HepG2 (cell line): ENCODE results near the gene C12orf56. TPM values are rescaled to one million over a fixed set of nuclear protein-coding genes. Genes with fewer than 3 reads are reported as not detected.

Experiments used
- ATAC-seq: fragments of 200-7000 bp; cut with Tn5 transposase; 3 replicates; pipeline ENCODE4 v1.9.1; 2020; ENCODE audit warnings: mild to moderate bottlenecking, moderate library complexity
- BruUV-seq: library from RNA; stranded (reverse); fragments of 400-500 nt; replicated peaks from 2 replicates; lab custom pipeline; 2021; lab: Mats Ljungman, UMichigan
- CTCF ChIA-PET: fragments of 300-600 bp; formaldehyde crosslinking; extraction: SDS; loops from one replicate; lab custom pipeline; 2021; ENCODE audit warnings: low total read pairs, inconsistent platforms, low intra/inter-chr PET ratio; lab: Yijun Ruan, JAX
- POLR2A ChIA-PET: fragments of 350-600 bp; sonication (Branson Sonifier 250); formaldehyde crosslinking; loops from one replicate; lab custom pipeline; 2020; ENCODE audit warnings: antibody characterized with exemption, inconsistent platforms; lab: Yijun Ruan, JAX
- DNase-seq: peaks from one replicate; pipeline ENCODE4 v3.0.0-alpha.2; 2015; ENCODE audit warnings: low spot score
- FAIRE-seq: peaks from 3 replicates; lab custom pipeline; 2011; peaks lifted over from hg19 to GRCh38; lab: Jason Lieb, UNC
- H2AFZ ChIP-seq: one replicate; pipeline ENCODE4 v1.6.1; 2011; ENCODE audit warnings: low read length, inconsistent platforms
- H3K27ac ChIP-seq: fragments of 300-600 bp; 3 replicates; pipeline ENCODE4 v1.8.0; 2011; ENCODE audit warnings: mixed run types, mild to moderate bottlenecking, mixed read lengths, low read length, inconsistent platforms; ENCODE audit not compliant: insufficient read depth; ENCODE audit errors: extremely low read length
- H3K27me3 ChIP-seq, 2 experiments: fragments of 200-600 bp in 1 of 2; 2 replicates in 1 of 2; 3 replicates in 1 of 2; pipeline versions ENCODE4 v1.6.0 to v1.8.0; 2011; ENCODE audit warnings: low read length in 2 of 2, mild to moderate bottlenecking in 2 of 2, moderate library complexity in 2 of 2, inconsistent platforms in 1 of 2; ENCODE audit not compliant: insufficient read depth in 2 of 2, control insufficient read depth in 1 of 2
- H3K36me3 ChIP-seq, 2 experiments: fragments of 200-600 bp in 1 of 2; replicated peaks in 1 of 2; 2 replicates in 1 of 2; 3 replicates in 1 of 2; pipeline versions ENCODE4 v1.5.1 to v1.8.0; 2011; ENCODE audit warnings: low read length in 2 of 2, inconsistent platforms in 1 of 2; ENCODE audit not compliant: insufficient read depth in 2 of 2, control insufficient read depth in 1 of 2
- H3K4me1 ChIP-seq: 2 replicates; pipeline ENCODE4 v1.5.1; 2012; ENCODE audit warnings: low read length, inconsistent platforms; ENCODE audit not compliant: insufficient read depth
- H3K4me2 ChIP-seq: 2 replicates; pipeline ENCODE4 v1.6.0; 2011; ENCODE audit warnings: low read depth, low read length, inconsistent platforms
- H3K4me3 ChIP-seq, 3 experiments: fragments of 200-600 bp in 1 of 3; sonication (generic), shearing (Covaris generic) in 1 of 3; replicated peaks in 1 of 3; 2 replicates each; pipeline ENCODE4 v1.5.1; 2011 to 2016; ENCODE audit warnings: low read length in 3 of 3, inconsistent platforms in 2 of 3, low read depth in 2 of 3, mild to moderate bottlenecking in 2 of 3, control low read depth in 1 of 3, mixed read lengths in 1 of 3; ENCODE audit not compliant: insufficient read depth in 1 of 3
- H3K79me2 ChIP-seq: one replicate; pipeline ENCODE4 v1.6.1; 2011; ENCODE audit warnings: low read length, inconsistent platforms; ENCODE audit not compliant: insufficient read depth
- H3K9ac ChIP-seq: 2 replicates; pipeline ENCODE4 v1.6.0; 2011; ENCODE audit warnings: mild to moderate bottlenecking, low read depth, low read length, inconsistent platforms; ENCODE audit not compliant: insufficient read depth
- H3K9me3 ChIP-seq: 2 replicates; pipeline ENCODE4 v1.5.1; 2012; ENCODE audit warnings: mild to moderate bottlenecking, low read length
- H4K20me1 ChIP-seq: 2 replicates; pipeline ENCODE4 v1.6.0; 2011; ENCODE audit warnings: inconsistent platforms, mild to moderate bottlenecking, low read length, moderate library complexity; ENCODE audit not compliant: insufficient read depth
- MAFF ChIP-seq: IDR thresholded peaks from 2 replicates; pipeline ENCODE4 v1.6.1; 2011; ENCODE audit warnings: low read depth, low read length, improper control_type of control experiment
- MAFK ChIP-seq, 2 experiments: IDR thresholded peaks in 1 of 2; conservative IDR thresholded peaks in 1 of 2; 2 replicates each; pipeline ENCODE4 v1.6.1; 2011; ENCODE audit warnings: improper control_type of control experiment in 2 of 2, low read length in 2 of 2
- in situ Hi-C: cut with HindIII; loops from 2 replicates; pipeline ENCODE4 v1.10.0; 2017; ENCODE audit warnings: low pct_unique_long_range_greater_than_20kb; ENCODE audit not compliant: extremely low pct_ligation_motif_present
- intact Hi-C: fragments of 100-400 bp; cut with micrococcal nuclease; formaldehyde crosslinking; loops from one replicate; pipeline ENCODE4 v1.10.0; 2022; ENCODE audit not compliant: unreplicated experiment
- polyA plus RNA-seq, 8 experiments: library from polyadenylated mRNA; depleted of rRNA in 3 of 8; stranded (reverse) in 7 of 8; unstranded in 1 of 8; fragments of >200 nt; fragmentation: Illumina TruSeq in 4 of 8; extraction: Trizol in 4 of 8; gene quantifications; 2 replicates each; pipeline versions ENCODE4 v1.2.1 to v1.2.3, GENCODE V29; 2011 to 2016; ENCODE audit warnings: low read depth in 4 of 8, missing spikeins in 1 of 8, mixed read lengths in 1 of 8; ENCODE audit not compliant: insufficient read depth in 1 of 8
- small RNA-seq, 3 experiments: library from RNA; depleted of rRNA; stranded (forward); fragments of <200 nt; gene quantifications; one replicate each; pipeline ENCODE3, GENCODE V24; 2012; ENCODE audit warnings: low read depth in 2 of 3, low replicate concordance in 1 of 3; ENCODE audit not compliant: insufficient read length in 3 of 3, insufficient read depth in 2 of 3
- total RNA-seq, 5 experiments: library from RNA; depleted of rRNA; stranded (reverse); fragments of >200 nt; fragmentation: Illumina TruSeq; extraction: Trizol; gene quantifications; 2 replicates each; pipeline ENCODE4 v1.2.3, GENCODE V29; 2016; ENCODE audit warnings: low read depth in 1 of 5
- TF ChIP-seq, protein P1 (sequence below): fragments of 450-650 bp; IDR thresholded peaks from 2 replicates; pipeline ENCODE4 v1.6.1; 2017; ENCODE audit warnings: mild to moderate bottlenecking

Gene C12orf56
- total and polyA plus RNA-seq, 2 of the 13 experiments (the other 11 are each of a cell fraction or from before 2014, with no cell fraction given): 0.07 TPM; not detected in 1

DNA sequence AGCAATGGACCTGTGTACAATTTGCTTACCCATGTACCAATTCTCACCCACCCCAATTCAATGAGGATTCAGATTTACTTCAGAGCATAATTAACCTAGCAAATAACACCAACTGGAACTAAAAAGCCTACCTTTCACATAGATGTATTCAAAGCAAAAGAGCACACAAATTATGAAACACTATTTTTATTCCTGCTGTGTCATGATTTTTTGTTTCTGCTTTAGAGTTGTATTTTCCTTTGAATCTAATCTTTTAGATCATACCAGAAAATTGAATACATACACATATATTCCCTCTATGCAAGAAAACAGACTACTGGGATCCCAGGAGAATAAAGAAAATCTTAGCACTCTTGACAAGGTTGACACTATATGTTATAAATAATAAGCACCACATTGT lies 174.3 kb downstream of the C12orf56 start:
- H3K4me2 ChIP-seq: no peak overlapping the region
- H3K27ac ChIP-seq: no peak overlapping the region
- no TSS peak for BruUV-seq
- ATAC-seq: no peak
- peaks cover 14% of the 10 kb centered on the region for H3K4me1 ChIP-seq
- intact Hi-C loops: no loop called here
- no peak overlapping the region for H3K4me3 ChIP-seq
- no peaks in the 10 kb centered on the region; a peak in 2 of 5 replicates for H3K36me3 ChIP-seq
- H3K79me2 ChIP-seq: peaks cover 3% of the 10 kb centered on the region
- CTCF ChIA-PET: no interaction called here
- in situ Hi-C loops: no loop called here
- no peaks in the 10 kb centered on the region for H3K27me3 ChIP-seq
- POLR2A ChIA-PET: no interaction called here
- no peak for FAIRE-seq
- no peak overlapping the region for H3K9ac ChIP-seq
- H2AFZ ChIP-seq: no peak overlapping the region
- DNase-seq: no peak
- H3K9me3 ChIP-seq: no peaks in the 10 kb centered on the region
- peak; percentile 14; the same call in 1 of the 2 replicates for TF ChIP-seq MAFF
- TF ChIP-seq, protein P1, sequence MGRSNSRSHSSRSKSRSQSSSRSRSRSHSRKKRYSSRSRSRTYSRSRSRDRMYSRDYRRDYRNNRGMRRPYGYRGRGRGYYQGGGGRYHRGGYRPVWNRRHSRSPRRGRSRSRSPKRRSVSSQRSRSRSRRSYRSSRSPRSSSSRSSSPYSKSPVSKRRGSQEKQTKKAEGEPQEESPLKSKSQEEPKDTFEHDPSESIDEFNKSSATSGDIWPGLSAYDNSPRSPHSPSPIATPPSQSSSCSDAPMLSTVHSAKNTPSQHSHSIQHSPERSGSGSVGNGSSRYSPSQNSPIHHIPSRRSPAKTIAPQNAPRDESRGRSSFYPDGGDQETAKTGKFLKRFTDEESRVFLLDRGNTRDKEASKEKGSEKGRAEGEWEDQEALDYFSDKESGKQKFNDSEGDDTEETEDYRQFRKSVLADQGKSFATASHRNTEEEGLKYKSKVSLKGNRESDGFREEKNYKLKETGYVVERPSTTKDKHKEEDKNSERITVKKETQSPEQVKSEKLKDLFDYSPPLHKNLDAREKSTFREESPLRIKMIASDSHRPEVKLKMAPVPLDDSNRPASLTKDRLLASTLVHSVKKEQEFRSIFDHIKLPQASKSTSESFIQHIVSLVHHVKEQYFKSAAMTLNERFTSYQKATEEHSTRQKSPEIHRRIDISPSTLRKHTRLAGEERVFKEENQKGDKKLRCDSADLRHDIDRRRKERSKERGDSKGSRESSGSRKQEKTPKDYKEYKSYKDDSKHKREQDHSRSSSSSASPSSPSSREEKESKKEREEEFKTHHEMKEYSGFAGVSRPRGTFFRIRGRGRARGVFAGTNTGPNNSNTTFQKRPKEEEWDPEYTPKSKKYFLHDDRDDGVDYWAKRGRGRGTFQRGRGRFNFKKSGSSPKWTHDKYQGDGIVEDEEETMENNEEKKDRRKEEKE: no peak
- peak; percentile 30 to 42; a peak in 3 of 4 replicates for TF ChIP-seq MAFK (conservative IDR thresholded peaks at IDR 0.05 in 1 of 2, IDR thresholded peaks at IDR 0.05 in 1 of 2; ENCODE audit: low read length in 2 of 2)
- no peaks in the 10 kb centered on the region for H4K20me1 ChIP-seq

Small RNAs within 50 kb of the gene (small RNA-seq; reads per million reads assigned to genes)
- gene RF01210 (0 reads per million in 3 experiments), gene RNU5A-7P (0 reads per million in 3 experiments)

Other genes with a start within 250 kb of the C12orf56 start
- 6.6 and 6.8 TPM in 2 replicates for gene KICS2, start 168.5 kb downstream of the C12orf56 start, total RNA-seq (2016; rRNA removed; fragmentation: Illumina TruSeq; extraction: Trizol)
- gene KICS2, start 168.5 kb downstream of the C12orf56 start, polyA plus RNA-seq (2011; rRNA removed): 3.3 and 3.5 TPM in 2 replicates
- gene XPOT, start 13.6 kb upstream of the C12orf56 start, total RNA-seq (2016; rRNA removed; fragmentation: Illumina TruSeq; extraction: Trizol): 102 and 136 TPM in 2 replicates
- gene XPOT, start 13.6 kb upstream of the C12orf56 start, polyA plus RNA-seq (2011; rRNA removed): 91.8 and 93.8 TPM in 2 replicates
- gene TBK1, start 61.4 kb upstream of the C12orf56 start, total RNA-seq (2016; rRNA removed; fragmentation: Illumina TruSeq; extraction: Trizol): 25.2 and 35.1 TPM in 2 replicates
- gene TBK1, start 61.4 kb upstream of the C12orf56 start, polyA plus RNA-seq (2011; rRNA removed): 7.4 and 10.3 TPM in 2 replicates
- gene RASSF3, start 219.7 kb upstream of the C12orf56 start, total RNA-seq (2016; rRNA removed; fragmentation: Illumina TruSeq; extraction: Trizol): 16.0 and 21.3 TPM in 2 replicates
- 15.4 and 15.5 TPM in 2 replicates for gene RASSF3, start 219.7 kb upstream of the C12orf56 start, polyA plus RNA-seq (2011; rRNA removed)